IPS DF 19.7 (cell line): ENCODE data around the gene RHEX.
"Not testable (repeated sequence)": the region's sequence is repeated elsewhere in the genome, so short reads cannot be mapped to it uniquely, and the experiment has no call there.

Experiments
- DNase-seq: peaks from one replicate; pipeline ENCODE4 v3.0.0-alpha.2; 2013; ENCODE audit warnings: low read depth, low spot score

Gene RHEX

DNA sequence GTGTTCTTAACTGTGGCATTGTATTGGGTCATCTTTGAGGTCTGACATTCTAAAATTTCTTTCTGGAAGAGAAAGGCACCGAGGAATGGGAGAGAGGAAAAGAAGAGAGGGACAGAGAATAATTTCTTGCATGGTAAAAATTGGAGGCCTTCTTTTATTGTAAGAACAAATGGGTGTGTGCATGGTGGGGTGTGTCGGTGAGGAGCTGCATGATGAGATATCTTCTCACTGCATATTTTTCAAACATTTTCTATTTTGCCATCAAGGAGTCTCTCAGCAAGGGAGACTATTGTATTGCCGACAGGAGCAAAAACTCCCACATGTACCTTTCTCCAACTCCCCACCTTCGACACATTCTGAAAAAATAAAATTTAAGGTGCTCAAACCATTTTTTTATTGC lies 22.8 kb upstream of the RHEX start:
- DNase-seq: no peak

DNA sequence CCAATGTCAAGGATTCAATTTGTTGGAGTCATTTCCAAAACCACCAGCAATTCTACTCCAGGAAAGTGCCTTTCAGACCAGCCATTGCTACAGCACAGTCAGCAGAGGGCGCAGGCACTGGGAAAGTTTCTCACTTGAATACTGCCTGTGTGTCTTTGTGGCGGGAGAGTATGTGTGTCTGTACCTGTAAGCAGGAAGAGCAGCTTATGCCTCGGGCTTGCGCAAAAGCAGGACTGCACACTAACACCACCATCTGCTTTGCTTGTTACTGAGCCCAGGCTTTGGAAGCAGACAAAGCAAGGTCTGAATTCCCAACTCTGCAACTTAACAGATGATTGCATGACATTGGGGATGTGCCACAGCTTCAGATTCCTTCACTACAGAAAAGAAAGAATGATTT lies 22.3 kb upstream of the RHEX start:
- DNase-seq: peak; percentile 70

DNA sequence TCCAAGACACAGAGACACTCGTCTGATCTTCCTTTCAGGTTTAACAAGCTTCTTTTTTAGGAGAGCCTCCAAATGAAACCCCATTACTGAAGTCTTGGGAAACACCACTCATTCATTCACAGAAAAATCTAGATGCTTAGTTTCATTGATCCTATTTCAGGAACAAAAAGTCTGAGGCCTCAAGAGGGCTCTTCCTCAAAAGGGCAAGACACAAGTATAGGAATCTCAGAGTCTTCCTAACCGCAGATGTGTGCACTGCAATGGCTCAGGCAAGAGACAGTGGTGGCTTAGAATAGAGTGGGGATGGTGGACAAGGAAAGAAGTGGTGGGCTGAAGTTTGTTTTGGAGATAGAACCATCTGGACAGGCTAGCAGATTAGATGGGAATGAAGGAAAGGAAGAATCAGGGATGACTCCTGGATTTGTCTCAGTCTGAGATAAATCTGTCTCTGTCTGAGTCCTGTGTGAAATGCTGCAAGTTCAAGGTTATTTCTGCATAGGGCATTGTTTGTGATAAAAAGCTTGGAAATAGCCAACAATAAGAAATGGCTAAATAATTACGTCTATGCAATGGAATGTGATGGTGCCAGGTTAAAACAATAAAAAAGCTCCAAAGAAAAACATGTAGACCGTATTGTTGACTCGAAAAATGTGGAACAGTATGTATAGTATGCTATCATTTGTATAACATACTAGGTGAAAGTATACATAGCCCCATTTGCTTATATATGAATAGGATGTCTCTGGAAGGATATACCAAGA lies 20.4 kb upstream of the RHEX start:
- no peak for DNase-seq

DNA sequence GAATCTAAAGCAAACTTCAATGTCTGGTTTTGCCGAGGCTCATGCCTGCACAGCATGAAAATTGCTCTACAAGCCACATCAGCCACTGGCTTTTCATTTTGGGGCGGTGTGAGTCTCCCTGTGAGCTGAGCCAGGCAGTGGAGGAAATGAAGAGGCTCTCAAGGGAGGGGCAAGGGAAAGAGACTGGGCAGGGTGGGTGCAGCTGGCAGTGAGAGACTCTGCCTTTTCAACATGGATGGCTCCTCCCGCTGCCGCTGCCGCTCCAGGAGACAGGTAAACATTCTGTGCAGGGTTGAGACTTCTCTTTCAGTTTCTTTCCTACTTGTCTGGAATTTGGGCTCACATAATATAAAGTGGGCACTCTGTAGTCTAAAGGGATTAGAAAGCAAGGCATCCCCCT lies 17.9 kb upstream of the RHEX start:
- DNase-seq: no peak

DNA sequence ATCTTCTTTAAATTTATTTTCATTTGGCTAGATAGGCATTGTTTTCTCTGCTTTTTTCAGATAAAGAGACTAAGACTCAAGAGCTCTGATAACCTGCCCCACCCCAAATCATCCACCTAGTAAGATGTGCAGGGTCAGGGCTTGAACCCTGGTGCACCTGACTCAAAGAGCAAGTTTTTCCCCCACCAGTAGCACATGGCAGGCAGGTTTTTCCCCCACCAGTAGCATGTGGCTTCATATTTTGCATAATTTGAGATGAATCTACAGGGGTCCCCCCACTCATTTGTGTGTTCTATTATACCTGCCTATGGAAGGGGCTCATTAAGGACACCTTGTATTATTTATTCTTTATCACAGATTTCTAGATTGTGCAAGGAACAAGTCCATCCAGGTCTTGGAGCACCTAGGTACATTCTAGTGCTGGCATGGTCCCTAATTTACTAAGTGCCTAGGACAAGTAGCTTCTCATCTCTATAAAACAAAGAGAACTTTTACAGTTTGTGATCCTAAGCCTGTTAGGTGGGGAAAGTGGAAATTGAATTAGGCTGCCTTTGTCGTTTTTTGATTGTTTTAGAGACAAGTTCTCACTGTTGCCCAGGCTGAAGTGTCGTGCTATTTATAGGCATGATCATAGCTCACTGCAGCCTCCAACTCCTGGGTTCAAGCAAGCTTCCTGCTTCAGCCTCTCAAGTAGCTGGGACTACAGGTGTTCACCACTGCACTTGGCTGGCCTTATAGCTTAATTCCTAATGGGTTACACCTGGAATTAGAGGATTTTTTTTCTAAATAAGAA lies 16.1 kb upstream of the RHEX start:
- DNase-seq: no peak

DNA sequence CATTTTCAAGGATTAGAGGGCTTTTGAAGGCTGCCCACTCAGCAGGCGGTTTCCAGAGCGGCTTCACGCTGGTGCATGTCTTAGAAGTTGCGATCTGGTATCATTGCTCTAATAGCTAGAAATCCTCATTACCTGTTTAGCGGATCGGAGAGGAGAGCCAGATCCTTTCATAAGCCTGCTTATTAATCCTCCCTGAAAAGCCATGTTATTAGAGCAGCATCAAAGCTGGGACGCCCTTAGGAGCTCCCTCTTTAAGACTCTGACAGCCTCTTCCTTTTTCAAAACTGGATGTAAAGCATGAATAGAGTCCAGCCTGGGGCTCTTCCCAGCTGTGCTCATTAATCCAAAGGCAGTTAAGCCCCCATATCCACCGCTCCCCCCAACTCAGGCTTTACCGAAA lies 15.4 kb upstream of the RHEX start:
- no peak for DNase-seq

DNA sequence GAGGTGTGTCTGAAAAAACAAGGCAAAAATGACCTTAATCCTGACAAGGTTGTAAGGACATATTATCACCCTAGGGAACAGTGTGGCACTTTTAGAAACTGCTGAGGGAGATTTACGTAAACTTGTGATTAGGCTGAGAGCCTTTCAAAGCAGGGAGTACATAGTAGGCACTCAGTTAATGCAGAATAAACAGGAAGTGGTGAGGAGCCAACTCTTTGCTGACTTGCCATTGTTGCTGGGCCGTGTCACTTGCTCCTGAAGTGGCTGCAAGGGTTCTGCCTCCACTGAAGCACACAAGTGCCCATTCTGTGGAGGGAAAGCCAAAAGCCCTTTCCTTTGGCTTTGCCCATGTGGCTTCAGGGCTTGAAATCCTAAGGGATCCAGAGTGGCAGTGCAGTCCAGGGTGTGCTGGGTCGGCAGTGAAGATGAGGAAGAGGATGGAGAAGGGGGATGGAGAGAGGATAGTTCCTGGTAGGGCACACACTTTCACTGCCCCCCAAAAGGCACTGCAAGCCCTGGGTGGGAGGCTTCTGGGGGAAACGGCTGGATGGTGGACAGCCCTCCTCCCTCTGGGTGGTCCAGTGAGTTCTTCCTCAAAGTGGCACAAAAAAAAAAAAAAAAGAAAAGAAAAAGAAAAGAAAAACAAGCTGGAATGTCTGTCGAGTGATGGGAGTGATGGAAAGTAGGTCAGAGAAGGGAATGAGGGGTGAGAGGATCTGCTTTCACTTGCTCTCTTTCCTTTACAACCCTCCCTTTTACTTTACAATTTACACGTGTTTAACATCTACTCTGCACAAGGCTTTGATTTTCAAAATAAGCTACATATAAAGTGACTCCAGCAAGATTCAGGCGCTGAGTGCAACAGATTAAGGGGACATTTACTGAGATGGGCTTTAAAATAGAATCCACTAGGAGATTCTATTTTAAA lies 13.7 kb upstream of the RHEX start:
- DNase-seq: no peak

DNA sequence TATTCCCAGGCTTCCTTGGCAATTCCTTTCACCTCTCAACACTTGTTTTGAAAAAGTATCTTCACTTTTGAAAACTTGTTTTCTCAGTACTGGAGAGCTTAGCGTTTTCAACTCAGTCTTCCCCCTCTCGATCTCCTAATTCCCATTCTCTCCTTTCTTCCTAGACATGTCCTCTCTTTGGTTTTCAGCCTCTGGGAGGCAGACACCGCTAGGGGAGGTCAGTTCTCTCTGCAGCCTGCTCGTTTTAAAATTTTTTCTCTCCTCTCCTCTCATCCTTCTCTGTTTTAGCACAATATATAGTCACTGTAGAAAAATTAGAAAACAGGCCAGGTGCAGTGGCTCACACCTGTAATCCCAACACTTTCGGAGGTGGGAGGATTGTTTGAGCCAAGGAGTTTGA lies 12.6 kb upstream of the RHEX start:
- DNase-seq: no peak

DNA sequence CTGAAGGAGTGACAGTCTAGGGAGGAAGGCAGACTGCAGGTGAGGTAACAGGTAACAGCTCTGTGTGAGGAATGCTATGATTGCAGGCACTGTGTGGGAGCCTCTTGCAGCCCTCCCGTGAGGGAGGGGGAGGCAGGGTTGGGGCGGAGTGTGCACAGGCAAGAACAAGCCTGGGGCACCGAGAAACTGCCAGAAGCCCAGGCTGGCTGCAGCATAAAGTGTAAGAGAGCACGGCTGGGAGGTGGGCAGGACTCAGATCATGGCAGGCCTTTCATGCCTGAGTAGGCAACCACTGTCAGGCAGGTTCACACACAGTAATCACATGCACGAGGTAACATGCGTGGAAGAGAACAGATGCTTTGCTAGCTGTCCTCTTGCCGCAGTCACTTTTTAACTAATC lies 11.3 kb upstream of the RHEX start:
- DNase-seq: no peak

DNA sequence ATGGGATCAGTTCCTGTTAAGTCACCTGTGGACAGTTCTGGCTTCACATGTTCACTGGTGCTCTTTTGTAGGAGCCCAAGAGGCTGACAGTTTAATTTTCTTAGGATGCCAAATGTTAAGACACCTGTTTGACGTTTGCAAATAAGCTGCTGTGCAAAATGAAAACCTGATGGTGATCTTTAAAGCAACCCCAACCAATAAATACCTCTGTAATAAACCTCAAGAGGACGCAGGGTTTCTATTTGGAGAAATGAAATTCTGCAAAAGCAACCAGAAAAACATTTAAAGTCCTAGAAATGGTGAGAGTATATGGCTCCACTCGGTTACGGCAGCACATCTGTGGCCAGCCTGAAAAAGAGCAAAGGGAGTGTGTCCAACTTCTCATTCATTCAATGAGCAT lies 5.7 kb upstream of the RHEX start:
- no peak for DNase-seq

DNA sequence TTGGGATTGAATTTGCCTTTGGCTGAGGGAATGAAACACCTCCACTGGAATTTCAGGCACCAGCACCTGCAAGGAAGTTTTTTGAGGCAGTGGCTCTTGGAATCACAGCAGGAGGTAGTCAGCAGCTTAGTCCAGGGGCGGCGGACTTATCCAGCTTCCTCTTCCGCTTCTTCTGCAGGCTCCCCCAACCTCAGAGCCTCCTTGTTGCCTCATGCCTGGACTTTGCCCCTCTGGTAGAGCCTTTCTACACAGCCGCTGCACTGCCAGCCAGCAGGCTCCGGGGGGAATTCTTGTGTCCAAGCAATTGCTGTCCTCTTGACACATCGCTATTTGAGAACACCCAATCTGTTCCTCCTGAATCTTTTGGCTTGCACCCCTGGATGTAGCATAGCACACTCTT lies 4.4 kb upstream of the RHEX start:
- no peak for DNase-seq

DNA sequence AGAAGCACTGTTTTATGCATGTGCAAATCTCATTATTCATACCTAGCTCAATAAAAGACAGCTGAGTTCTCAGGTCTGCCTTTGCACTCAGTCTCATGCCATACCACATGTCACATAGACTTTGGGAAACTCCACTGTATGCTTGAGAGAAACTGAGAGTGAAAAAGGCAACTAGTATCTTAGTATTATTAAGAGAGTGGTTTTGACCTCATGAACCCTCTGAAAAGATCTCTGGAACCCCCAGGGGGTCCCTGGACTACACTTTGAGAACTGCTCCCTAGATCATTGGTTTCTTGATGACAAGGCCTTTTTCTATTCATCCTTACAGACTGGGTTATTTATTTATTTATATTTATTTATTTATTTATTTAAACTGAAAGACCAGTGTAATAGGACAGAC lies 3.7 kb upstream of the RHEX start:
- no peak for DNase-seq

DNA sequence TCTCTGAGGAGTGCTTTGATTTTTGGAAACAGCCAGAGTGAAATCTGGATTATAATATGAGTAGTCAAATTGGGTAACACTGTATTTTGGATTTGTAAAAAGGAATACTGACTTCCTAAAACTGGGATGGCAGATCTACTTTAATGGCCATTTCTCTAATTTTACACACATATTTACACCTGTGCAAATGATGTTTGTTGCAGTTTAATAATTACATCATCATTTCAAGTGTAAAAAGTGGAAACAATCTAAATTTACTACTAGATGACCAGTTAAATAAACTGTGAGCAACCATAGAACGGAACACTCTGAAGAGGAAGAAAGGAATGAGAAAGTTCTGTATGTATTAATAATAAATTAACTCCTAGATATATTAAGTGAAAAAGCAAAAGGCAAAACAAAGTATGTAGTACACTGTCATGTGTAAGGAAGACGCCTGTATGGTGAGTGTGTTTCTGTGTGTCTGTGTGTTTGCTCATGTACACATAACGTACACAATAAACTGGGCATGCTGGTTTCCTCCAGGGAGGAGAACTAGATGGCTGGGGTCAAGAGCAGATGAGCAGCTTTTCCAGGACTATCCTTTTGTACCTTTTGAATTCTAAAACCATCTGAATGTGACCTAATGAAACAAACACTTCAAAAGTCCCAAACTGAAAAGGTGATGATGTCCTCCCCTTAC lies 2.9 kb upstream of the RHEX start:
- DNase-seq: no peak

DNA sequence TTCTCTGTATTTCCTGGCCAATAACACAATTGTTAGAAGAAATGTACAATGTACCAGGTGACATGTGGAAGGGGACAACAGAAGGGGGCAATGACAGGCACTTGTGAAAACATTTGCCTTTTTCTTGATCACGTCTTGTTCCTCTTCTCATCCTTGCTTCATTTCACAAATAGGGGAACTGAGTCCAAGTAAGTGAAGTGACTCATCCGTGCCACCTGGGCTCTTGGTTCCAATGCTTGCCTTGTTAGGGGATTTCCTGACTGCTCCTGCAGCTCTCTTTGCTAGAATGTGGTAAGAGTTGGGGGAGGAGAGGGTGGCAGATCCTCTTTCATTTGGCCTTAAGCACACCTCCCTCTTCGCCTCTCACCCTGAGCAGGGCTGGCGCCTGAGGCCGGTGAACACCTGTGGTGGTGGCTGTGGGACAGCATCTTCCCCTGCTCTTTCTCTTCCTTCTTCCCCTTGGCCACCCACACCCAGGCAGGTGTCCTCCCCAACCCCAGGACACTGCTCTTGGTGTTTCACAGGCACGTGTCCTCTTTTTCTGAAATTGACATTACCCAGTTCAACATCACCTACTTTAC lies 2.2 kb upstream of the RHEX start:
- no peak for DNase-seq

DNA sequence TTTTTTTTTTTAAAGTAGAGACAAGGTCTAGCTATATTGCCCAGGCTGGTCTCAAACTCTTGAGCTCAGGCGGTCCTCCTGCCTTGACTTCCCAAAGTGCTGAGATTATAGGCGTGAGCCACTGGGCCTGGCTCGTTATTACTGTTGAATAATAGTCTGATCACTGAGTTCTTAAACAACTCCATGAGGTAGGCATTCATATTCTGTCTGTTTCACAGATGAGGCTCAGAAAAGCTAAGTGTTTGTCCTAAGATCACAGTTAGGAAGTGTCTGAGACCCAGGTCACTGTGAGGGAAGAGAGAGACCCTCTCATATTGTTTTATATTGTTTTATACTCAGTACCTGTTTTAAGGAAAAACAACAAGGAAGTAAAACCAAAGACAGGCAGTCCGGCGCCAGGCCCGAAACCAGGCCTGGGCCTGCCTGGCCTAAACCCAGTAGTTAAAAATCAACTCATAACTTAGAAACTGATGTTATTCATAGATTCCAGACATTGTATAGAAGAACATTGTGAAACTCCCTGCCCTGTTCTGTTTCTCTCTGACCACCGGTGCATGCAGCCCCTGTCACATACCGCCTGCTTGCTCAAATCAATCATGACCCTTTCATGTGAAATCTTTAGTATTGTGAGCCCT lies 625 bp upstream of the RHEX start:
- DNase-seq: not testable (repeated sequence)

DNA sequence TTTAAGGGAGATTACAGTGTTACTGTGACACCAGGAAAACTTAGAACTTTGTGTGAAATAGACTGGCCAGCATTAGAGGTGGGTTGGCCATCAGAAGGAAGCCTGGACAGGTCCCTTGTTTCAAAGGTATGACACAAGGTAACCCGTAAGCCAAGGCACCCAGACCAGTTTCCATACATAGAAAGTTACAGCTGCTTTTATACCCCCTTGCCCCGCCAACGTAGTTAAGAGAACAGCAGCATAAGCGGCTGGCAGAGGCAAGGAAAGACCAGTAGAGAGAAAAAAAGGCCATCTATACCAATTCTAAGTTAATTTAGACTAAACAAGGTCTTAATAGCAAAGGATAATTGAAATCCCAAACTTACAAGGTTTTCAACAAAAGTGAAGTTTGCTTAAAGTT lies 643 bp downstream of the RHEX start:
- not testable (repeated sequence) for DNase-seq

DNA sequence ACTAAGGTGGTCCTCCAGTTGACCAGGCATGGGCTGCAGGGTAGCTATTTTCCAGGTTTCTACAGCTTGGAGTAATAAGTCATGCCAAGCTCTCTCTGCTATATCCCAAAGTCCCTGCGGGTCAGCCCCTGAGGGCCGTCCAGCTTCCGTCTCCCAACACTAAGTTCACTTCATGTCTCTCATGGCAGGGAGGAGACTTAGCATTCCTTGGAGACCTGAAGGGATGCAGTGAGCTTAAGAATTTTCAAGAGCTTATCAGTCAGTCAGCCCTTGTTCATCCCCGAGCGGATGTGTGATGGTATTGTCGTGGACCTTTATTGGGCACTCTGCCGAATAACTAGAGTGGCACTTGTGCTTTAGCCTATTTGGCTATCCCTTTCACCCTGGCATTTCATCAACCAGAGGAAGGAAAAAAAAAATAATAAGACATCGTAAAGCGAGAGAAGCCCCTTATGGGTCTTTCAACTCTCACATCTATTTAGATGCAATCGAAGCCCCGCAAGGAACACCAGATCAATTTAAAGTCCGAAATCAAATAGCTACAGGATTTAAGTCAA lies 2.2 kb downstream of the RHEX start:
- DNase-seq: not testable (repeated sequence)

DNA sequence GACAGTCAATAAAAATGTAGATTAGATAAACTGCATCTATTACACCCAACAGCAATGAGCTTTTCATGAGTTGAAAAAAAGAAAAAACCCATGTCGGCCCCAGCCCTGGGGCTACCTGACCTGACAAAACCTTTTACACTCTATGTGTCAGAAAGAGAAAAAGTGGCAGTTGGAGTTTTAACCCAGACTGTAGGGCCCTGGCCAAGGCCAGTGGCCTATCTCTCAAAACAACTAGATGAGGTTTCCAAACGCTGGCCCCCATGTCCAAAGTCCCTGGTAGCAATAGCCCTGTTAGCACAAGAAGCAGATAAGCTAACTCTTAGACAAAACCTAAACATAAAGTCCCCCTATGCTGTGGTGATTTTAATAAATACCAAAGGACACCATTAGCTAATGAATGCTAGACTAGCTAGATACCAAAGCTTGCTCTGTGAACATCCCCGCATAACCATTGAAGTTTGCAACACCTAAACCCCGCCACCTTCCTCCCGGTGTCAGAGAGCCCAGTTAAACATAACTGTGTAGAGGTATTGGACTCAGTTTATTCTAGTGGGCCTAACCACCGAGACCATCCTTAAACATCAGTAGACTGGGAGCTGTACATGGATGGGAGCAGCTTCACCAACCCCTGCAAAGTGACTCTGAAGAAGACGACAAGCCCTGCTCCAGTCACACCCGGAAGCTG lies 2.8 kb downstream of the RHEX start:
- not testable (repeated sequence) for DNase-seq

DNA sequence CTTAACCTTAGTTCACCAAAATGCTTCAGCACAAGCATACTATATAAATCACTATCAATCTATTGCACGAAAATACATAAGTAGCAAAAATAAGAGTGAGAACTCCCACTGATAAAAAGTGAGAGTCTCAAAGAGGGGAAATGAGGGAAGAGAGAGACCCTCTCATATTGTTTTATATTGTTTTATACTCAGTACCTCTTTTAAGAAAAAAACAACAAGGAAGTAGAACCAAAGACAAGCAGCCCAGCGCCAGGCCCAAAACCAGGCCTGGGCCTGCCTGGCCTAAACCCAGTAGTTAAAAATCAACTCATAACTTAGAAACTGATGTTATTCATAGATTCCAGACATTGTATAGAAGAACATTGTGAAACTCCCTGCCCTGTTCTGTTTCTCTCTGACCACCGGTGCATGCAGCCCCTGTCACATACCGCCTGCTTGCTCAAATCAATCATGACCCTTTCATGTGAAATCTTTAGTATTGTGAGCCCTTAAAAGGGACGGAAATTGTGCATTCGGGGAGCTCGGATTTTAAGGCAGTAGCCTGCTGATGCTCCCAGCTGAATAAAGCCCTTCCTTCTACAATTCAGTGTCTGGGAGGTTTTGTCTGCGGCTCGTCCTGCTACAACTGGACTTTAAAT lies 5.4 kb downstream of the RHEX start:
- DNase-seq: not testable (repeated sequence)
